ENCODE results near the gene E2F2.

DNA sequence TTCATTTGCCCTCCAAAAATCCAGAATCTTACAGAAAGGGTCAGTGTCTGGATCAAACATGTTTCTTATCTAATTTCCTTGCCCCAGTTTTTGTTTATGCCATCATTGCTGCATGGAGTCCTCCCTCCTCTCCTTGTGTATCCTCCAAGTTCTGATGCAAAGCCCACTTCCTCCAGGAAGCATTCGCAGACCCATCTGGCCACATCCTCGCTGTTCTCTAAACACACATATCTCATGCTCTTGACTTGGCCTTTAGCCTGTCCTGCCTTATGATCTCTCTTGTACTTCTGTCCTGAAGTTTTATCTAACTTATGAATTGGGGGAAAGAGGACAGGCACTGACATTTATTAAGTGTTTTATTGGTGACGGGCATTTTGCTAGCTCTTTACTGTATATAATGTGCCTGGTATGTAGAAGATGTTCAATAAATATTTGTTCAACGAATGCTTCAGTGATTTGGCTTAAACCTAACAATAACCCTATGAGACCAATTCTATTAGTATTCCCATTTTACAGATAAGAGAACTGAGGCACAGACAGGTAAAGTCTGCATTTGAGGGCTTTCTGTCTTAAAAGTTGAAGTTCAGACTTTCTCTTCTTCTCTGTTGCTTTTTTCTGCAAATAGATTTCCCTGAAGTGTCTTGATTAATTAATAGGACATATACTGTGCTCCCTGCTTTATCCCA is 47.4 kb upstream of the E2F2 start:
- TF ChIP-seq YY1 (IDR thresholded peaks at IDR 0.05; ENCODE audit: insufficient read depth, insufficient read length) (no peak), SUZ12 (IDR thresholded peaks at IDR 0.05; ENCODE audit: extremely low read depth, insufficient read depth, insufficient read length) (no peak)

Data from NT2/D1 (cell line).